Measurements from ENCODE around the gene GPR62. TPM values are rescaled to one million over a fixed set of nuclear protein-coding genes. Genes with fewer than 3 reads are reported as not detected.

Gene GPR62
- total RNA-seq, 2 donors from 2014 or later: not detected

DNA sequence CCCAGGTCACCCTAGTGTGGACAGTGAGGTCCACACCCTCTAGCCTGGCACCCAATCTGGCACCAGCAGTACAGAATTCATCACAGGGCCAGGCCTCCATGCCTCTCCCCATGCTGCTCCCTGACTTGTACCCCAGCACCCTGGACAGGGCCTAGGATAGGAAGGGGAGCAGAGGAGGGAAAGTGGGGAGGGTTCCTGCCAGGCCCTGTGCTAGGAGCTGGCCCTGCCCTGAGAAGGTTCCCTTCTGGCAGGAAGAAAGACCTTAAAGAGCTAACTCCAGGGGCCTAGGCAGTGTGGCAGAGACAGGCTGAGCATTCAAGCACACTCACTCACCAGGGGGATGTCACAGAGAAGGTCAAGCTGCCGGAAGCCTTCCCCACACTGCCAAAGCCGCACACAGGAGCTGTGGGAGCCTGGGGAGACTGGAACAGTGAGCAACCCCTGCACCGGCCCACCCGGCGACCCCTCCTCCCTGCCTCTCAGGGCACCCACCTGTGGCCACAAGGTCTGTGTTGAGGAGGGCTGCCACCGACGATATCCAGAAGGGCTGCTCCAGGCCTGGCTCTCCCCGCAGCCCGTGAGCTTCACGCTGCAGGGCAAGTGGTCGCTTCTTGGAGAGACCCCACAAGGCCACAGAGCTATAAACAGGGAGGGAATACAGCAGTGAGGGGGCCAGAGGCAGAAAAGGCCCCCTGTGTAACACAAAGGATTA lies 20.9 kb upstream of the GPR62 start:
- Mint-ChIP-seq H3K9me3 (no peaks in the 10 kb centered on the region), H3K36me3 (ENCODE audit: low read depth) (peaks cover 82% of the 10 kb centered on the region), H3K27me3 (no peaks in the 10 kb centered on the region), H3K27ac (no peak overlapping the region), H3K4me1 (peaks cover 4% of the 10 kb centered on the region), H3K4me3 (no peak overlapping the region)
- no peak for ATAC-seq (replicated peaks)

DNA sequence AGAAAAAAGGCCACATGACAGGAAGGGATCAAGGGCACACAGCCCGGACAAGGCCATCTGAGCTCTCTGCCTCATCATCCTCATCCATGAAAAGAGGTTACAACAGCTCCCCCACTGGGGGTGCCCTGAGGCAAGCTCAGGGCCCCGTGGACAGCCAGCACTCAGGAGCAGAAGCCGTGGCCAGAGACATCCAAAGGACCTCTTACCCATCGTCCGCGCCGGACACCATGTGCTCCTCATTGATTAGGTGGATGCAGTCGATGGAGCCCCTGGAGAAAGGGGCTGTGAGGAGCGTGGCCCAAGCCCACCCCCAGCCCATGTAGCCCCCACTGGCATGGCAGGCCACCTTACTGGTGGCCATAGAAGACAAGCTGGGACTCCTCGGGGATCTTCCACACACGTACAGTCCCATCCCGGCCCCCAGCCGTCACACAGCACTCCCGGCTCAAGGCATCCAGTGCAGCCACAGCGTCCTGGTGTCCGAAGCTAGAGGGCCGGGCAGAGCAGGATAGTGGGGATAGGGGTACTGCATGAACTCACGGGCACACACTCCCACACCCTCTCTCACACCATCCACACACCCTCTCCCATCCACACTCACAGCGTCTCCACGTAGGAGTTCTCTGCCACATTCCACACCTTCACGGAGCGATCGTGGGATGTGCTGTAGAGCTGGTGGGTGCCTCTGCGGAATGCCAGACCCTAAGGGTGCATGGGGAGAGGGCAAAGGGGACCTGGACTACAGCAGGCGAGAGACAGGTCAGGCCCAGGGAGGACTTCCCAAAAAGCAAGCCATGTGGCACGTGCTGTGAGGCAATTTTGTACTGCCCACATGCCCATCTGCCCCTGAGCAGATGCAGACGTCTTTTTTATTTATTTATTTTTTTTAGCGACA lies 19.9 kb upstream of the GPR62 start:
- Mint-ChIP-seq H3K4me3 (no peak overlapping the region), H3K27ac (no peak overlapping the region)

DNA sequence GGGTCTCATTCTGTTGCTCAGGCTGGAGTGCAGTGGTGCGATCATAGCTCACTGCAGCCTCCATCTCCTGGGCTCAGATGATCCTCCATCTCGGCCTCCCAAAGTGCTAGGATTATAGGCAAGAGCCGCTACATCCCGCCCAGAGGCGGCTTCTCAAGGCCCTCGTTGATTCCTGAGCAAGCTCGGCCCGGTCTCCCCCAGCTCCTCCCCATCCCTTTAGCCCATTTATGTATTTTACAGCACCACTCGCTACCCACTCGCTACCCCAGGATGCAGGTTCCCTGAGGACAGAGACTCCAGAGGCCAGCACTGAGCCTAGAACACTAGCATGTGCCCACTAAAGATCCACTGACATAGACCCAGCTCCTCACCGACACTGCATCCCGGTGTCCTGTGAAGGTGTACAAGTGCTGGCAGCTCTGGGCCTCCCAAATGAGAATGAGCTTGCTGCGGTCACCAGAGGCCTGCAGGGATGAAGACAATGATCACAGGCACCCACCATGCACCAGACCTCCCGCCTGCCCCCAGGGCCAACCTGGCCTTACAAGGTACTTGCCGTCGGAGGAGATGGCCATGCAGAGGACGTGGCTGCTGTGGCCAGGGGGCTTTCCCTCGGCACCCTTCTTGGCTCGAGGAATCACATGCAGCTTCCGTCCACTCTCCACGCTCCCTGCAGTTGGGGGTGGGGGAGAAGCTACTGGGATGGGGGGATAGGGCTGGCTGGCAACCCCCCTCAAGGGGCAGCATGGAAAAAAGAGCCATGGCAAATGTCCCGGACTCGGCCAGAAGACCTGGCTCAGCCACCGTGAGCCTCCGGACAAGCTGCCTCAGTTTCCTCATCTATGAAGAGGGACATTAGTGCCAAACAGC lies 19.1 kb upstream of the GPR62 start:
- H3K36me3 Mint-ChIP-seq (ENCODE audit: low read depth): peaks cover 95% of the 10 kb centered on the region
- no peak overlapping the region for H3K4me3 Mint-ChIP-seq

More for the DNA sequence above, 19.9 kb upstream of the GPR62 start:
- no peak for ATAC-seq (replicated peaks)
- Mint-ChIP-seq H3K9me3 (no peaks in the 10 kb centered on the region), H3K4me1 (peaks cover 8% of the 10 kb centered on the region), H3K27me3 (no peaks in the 10 kb centered on the region), H3K36me3 (ENCODE audit: low read depth) (peaks cover 91% of the 10 kb centered on the region)

DNA sequence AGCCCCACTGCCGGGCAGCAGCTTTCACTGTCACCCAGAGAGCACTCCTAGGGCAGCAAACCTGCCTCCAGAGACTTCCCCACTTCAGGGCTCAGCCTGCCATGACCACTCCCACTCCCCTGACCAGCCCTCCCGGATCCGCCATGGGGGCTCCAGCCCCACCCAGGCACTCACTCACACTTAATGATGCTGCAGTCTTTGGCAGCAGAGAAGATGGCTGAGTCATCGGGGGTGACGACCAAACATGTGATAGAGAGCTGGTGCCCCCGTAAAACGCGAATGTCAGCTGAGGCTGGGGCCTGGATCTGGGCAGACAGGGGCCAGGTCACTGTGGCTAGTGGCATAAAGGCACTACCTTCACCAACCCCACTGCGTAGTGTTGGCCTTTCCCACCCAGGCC lies 18.2 kb upstream of the GPR62 start:
- peaks cover 86% of the 10 kb centered on the region for H3K36me3 Mint-ChIP-seq (ENCODE audit: low read depth)

More for the DNA sequence above, 19.1 kb upstream of the GPR62 start:
- H3K27ac Mint-ChIP-seq: no peak overlapping the region
- H3K4me1 Mint-ChIP-seq: peaks cover 16% of the 10 kb centered on the region
- ATAC-seq (replicated peaks): no peak
- no peaks in the 10 kb centered on the region for H3K9me3 Mint-ChIP-seq
- H3K27me3 Mint-ChIP-seq: no peaks in the 10 kb centered on the region

DNA sequence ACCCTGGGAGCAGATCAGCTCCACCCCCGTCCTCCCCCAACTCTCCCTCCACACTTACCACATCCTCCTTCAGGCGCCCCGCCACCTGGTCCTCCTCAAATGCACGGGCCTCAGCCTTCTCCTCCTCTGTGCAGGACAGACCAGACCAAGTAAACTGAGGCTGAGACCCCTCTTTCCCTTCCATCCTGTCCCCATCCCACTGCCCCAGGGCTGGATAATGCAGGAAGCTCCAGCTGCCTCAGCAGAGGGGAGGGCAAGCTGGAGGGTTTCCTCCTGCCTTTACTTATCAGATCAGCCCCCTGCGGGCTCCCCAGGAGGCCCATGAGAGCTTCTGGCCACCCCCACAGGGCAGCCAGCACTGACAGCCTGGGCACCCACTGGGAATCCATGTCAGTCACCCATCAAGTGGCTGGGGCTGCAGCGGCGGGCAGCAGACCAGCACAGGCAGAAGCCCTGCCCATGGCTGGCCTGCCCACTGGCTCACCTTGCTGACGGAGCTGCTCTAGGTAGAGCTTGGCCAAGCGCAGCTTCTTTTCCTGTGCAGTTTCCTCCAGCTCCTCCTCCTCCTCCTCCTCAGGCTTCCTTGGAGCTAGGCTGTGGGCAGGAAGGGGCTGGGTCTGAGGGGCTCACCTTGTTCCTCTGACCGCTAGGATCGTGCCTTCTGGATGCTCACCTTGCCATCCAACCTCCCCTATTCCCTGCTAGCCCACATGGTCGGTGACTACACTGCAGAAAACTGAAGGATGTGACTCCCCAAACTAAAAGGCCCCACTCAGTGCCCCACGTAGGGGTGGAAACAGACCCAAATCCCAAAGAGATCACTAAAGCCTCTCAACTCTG lies 17.4 kb upstream of the GPR62 start:
- peaks cover 16% of the 10 kb centered on the region for H3K4me1 Mint-ChIP-seq
- no peak for ATAC-seq (replicated peaks)
- H3K27me3 Mint-ChIP-seq: no peaks in the 10 kb centered on the region
- no peak overlapping the region for H3K4me3 Mint-ChIP-seq
- peak overlapping the region; percentile 52 for H3K27ac Mint-ChIP-seq
- H3K36me3 Mint-ChIP-seq (ENCODE audit: low read depth): peaks cover 79% of the 10 kb centered on the region
- H3K9me3 Mint-ChIP-seq: no peaks in the 10 kb centered on the region

More for the DNA sequence above, 18.2 kb upstream of the GPR62 start:
- Mint-ChIP-seq H3K27ac (peak overlapping the region; percentile 52), H3K27me3 (no peaks in the 10 kb centered on the region), H3K9me3 (no peaks in the 10 kb centered on the region), H3K4me1 (peaks cover 16% of the 10 kb centered on the region), H3K4me3 (no peak overlapping the region)
- ATAC-seq (replicated peaks): no peak

DNA sequence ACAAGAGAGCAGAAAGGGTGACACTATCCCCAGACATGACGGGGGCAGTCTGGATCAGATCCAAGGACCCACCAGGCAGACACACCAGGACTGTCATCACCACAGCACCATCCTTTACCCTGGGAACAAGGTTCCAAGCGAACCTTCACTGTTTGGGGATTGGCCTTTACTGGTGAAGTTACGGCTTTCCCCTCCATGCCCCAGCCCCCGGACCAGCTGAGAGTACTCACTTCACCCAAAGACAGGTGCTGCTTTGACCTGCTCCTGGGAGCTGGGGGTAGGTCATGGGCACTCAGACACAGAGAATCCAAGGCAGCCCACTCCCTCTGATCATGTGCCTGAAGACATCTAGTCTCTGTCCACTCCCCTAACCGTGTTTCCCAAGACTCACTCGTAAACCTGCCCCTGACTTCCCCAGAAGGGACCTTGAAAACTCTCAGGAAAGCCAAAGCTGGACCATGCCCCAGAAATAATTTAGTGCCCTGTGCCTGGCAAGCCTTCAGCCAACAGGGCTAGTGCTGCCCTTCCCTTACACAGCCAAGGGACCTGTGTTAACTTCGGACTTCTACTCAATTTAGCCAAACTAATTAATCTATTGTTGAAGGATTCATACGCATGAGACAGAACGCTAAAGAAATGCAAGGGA lies 16.3 kb upstream of the GPR62 start:
- ATAC-seq (replicated peaks): no peak
- Mint-ChIP-seq H3K27ac (peak overlapping the region; percentile 69), H3K36me3 (ENCODE audit: low read depth) (peaks cover 69% of the 10 kb centered on the region), H3K4me1 (peaks cover 16% of the 10 kb centered on the region), H3K9me3 (no peaks in the 10 kb centered on the region), H3K4me3 (peak overlapping the region; percentile 81), H3K27me3 (no peaks in the 10 kb centered on the region)

DNA sequence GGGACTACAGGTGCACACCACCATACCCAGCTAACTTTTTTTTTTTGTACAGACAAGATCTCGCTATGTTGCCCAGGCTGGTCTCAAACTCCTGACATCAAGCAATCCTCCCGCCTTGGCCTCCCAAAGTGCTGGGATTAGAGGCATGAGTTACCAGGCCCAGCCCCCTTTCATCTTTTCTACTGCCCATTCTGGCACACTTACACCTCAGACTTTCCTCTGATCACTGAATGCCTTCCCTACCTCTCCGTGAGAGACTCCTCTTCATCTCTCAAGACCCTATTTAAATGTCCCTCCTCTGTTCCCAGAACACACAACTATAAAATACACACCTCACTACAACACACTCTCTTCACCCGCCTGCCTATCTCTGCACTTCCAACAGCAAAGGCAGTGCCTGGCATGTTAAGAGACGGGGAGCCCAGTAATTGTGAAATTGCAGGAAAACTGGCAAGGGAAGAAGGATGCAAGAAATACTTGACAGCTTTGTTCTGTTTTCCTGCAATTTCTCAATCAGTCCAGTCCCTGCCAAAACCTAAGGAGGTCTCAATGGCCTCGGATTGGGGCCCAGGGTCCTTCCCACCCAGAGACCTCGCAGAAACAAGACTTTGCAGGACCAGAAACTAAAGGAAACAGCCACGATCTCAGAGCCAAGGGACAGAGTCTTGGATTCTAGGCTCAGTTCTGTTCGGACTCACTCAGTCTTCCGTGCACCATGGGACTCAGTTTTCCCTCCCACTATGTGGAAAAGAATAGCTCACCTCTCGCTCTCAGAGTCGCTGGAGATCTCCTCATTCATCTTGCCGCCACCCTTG lies 14.3 kb upstream of the GPR62 start:
- Mint-ChIP-seq H3K27me3 (no peaks in the 10 kb centered on the region), H3K9me3 (no peaks in the 10 kb centered on the region), H3K4me3 (peak overlapping the region; percentile 81), H3K4me1 (peaks cover 16% of the 10 kb centered on the region), H3K27ac (peak overlapping the region; percentile 85), H3K36me3 (ENCODE audit: low read depth) (peaks cover 50% of the 10 kb centered on the region)
- no peak for ATAC-seq (replicated peaks)

DNA sequence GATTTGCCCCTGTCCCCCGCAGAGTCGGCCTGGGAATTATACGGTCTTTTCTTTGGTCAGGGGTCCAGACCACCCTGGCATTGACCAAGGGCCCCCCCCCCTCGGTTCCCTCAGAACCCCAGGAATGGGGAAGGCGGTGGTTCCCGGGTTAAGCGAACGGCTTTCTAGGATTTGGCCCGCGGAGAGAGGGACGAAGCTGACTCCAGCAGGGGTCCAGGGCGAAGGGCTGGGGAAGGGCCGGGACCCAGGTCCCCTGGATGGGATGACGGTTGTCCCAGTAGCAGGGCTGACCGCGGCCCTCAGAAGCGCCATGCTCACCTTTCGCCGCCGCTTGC lies 13.8 kb upstream of the GPR62 start:
- no peak for ATAC-seq (replicated peaks)
- peak overlapping the region; percentile 85 for H3K27ac Mint-ChIP-seq
- H3K27me3 Mint-ChIP-seq: no peaks in the 10 kb centered on the region
- H3K9me3 Mint-ChIP-seq: no peaks in the 10 kb centered on the region
- H3K36me3 Mint-ChIP-seq (ENCODE audit: low read depth): peaks cover 44% of the 10 kb centered on the region
- peak overlapping the region; percentile 81 for H3K4me3 Mint-ChIP-seq
- peaks cover 16% of the 10 kb centered on the region for H3K4me1 Mint-ChIP-seq

DNA sequence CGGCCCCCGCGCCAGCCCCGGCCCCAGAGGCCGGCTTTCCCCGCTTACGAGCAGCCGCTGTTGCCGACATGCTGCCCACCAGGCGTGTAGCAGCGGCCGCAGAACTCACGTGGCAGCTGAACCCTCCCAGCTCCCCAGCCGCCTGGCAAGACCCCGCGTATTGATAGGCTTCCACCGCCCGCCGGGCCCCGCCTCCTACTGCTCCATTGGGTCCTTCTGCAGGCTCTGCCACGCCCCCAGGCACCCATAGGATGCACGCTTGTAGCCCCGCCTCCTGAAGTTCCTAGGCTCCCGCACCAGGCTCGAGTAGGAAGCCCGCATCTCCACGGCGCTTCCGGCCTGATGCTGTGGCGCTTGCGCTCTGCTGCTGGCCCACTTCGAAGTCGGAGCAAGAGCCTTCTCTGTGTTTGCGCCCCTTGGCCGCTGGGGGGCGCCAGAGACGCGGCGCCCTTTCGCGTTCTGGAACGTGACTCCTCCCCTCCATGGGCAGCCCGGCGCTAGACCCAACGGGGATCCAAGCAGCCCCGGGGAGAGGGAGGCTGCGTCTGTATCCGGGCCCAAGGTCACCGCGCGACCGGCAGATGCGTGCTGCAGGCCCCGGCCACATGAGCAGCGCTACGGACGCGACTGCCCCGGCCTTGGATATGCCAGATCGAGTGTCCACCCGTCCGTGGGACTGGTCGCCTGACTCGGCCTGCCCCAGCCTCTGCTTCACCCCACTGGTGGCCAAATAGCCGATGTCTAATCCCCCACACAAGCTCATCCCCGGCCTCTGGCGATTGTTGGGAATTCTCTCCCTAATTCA lies 13.2 kb upstream of the GPR62 start, which contains the start of the genes PARP3 and RRP9:
TSS of gene PARP3 (plus strand) at position 566 of the 805 bp plus-strand sequence. CDS start 993 bp downstream, outside the sequence.
TSS of gene RRP9 (minus strand) at position 107 of the 805 bp plus-strand sequence. CDS start at position 70, 37 bp downstream.
- H3K36me3 Mint-ChIP-seq (ENCODE audit: low read depth): peaks cover 39% of the 10 kb centered on the region
- no peaks in the 10 kb centered on the region for H3K27me3 Mint-ChIP-seq
- H3K27ac Mint-ChIP-seq: peak within 1 kb of the TSS; percentile 85
- H3K4me1 Mint-ChIP-seq: peaks cover 16% of the 10 kb centered on the region
- peak; percentile 94 for ATAC-seq (replicated peaks)
- H3K4me3 Mint-ChIP-seq: peak within 1 kb of the TSS; percentile 81
- H3K9me3 Mint-ChIP-seq: no peaks in the 10 kb centered on the region

DNA sequence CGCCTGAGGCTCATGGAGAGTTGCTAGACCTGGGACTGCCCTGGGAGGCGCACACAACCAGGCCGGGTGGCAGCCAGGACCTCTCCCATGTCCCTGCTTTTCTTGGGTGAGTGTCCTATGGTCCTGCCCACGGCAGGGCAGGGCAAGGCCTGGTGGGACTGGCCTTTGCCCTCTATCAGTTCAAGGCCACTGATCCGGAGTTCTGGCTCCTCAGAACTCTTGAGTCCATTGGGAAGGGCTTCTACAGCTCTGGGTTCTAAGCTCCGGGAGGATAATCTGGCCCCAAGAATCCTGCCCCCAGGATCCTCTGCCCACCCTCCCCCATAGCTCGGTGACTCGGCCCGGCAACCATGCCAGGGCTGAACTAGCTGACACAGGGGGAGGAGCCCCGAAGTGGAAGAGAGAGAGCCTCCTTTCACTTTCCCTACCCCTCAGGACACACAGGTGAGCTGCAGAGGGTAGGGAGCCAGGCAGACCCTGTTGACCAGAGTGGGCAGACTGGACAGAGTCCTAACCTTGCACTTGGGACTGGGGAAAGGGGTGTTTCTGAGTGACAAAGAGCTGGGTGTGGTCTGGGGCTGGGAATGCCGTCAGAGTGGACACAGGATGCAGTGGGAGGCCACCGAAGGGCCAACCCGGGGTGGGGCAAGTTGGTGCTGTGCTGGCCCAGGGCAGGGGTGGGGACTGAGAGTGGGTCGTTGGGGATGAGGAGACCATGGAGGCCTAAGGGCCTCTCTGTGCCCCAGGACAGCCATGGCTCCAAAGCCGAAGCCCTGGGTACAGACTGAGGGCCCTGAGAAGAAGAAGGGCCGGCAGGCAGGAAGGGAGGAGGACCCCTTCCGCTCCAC lies 12.4 kb upstream of the GPR62 start:
- Mint-ChIP-seq H3K9me3 (no peaks in the 10 kb centered on the region), H3K27me3 (no peaks in the 10 kb centered on the region), H3K4me3 (peak overlapping the region; percentile 81), H3K27ac (peak overlapping the region; percentile 85), H3K36me3 (ENCODE audit: low read depth) (peaks cover 30% of the 10 kb centered on the region), H3K4me1 (peaks cover 16% of the 10 kb centered on the region)
- peak; percentile 15 for ATAC-seq (replicated peaks)

All from activated T-helper 17 cell treated with anti-CD3 and anti-CD28 coated beads, Interleukin-2, amount 50 U/mL, for 72 hours (primary cell).